Endothelial cell of umbilical vein (primary cell): ENCODE measurements around the gene ATP5ME.
"Not testable (repeated sequence)": the region's sequence is repeated elsewhere in the genome, so short reads cannot be mapped to it uniquely, and the experiment has no call there.

Source experiments
- EZH2 ChIP-seq: IDR thresholded peaks from 2 replicates; pipeline ENCODE4 v1.6.1; 2012; ENCODE audit warnings: borderline replicate concordance, low read depth, mild to moderate bottlenecking, moderate library complexity, low read length, inconsistent platforms; ENCODE audit not compliant: severe bottlenecking
- JUN ChIP-seq: IDR thresholded peaks from 2 replicates; pipeline ENCODE4 v1.6.1; 2011; ENCODE audit warnings: borderline replicate concordance, low read depth; ENCODE audit not compliant: insufficient read length, insufficient read depth
- MAX ChIP-seq: IDR thresholded peaks from 2 replicates; pipeline ENCODE4 v1.6.1; 2011; ENCODE audit not compliant: insufficient read depth, insufficient read length
- MYC ChIP-seq: IDR thresholded peaks from one replicate; pipeline ENCODE4 v1.6.1; 2011; ENCODE audit warnings: mild to moderate bottlenecking, low read depth, low read length
- POLR2A ChIP-seq: IDR thresholded peaks from 2 replicates; pipeline ENCODE4 v1.6.1; 2012; ENCODE audit warnings: low read depth, mild to moderate bottlenecking, control low read depth, low read length
- POLR2AphosphoS5 ChIP-seq: IDR thresholded peaks from 2 replicates; pipeline ENCODE4 v1.6.1; 2012; ENCODE audit warnings: low read depth, mild to moderate bottlenecking, control low read depth, low read length, moderate library complexity; ENCODE audit not compliant: insufficient read depth
- TF ChIP-seq, protein P1 (sequence below), 2 donors: IDR thresholded peaks; 1 replicate in 1 of 2; 2 replicates in 1 of 2; pipeline ENCODE4 v1.5.1; 2011; ENCODE audit warnings: low read length in 2 of 2, mild to moderate bottlenecking in 2 of 2, moderate library complexity in 2 of 2, control low read depth in 1 of 2, inconsistent platforms in 1 of 2, low read depth in 1 of 2; ENCODE audit not compliant: insufficient read depth in 1 of 2; ENCODE audit errors: extremely low read depth in 1 of 2

- TF ChIP-seq POLR2A, EZH2, MAX, POLR2AphosphoS5, MYC, JUN: not testable (repeated sequence)
- TF ChIP-seq, protein P1, sequence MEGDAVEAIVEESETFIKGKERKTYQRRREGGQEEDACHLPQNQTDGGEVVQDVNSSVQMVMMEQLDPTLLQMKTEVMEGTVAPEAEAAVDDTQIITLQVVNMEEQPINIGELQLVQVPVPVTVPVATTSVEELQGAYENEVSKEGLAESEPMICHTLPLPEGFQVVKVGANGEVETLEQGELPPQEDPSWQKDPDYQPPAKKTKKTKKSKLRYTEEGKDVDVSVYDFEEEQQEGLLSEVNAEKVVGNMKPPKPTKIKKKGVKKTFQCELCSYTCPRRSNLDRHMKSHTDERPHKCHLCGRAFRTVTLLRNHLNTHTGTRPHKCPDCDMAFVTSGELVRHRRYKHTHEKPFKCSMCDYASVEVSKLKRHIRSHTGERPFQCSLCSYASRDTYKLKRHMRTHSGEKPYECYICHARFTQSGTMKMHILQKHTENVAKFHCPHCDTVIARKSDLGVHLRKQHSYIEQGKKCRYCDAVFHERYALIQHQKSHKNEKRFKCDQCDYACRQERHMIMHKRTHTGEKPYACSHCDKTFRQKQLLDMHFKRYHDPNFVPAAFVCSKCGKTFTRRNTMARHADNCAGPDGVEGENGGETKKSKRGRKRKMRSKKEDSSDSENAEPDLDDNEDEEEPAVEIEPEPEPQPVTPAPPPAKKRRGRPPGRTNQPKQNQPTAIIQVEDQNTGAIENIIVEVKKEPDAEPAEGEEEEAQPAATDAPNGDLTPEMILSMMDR (IDR thresholded peaks at IDR 0.05; ENCODE audit: extremely low read depth in 1 of 2, insufficient read depth in 1 of 2, low read depth in 1 of 2, low read length in 2 of 2): not testable (repeated sequence)
Observed at GRCh38 chr4:706083-706633, 32.1 kb upstream of the ATP5ME start.
